GM12872 (cell line): Measurements from ENCODE around the gene PTPRT.

Experiments used
- TF ChIP-seq, protein P1 (sequence below): IDR thresholded peaks from 3 replicates; pipeline ENCODE4 v1.5.1; 2011; ENCODE audit warnings: low read depth, mild to moderate bottlenecking, low read length, moderate library complexity; ENCODE audit not compliant: insufficient read depth

PTPRT gene

DNA sequence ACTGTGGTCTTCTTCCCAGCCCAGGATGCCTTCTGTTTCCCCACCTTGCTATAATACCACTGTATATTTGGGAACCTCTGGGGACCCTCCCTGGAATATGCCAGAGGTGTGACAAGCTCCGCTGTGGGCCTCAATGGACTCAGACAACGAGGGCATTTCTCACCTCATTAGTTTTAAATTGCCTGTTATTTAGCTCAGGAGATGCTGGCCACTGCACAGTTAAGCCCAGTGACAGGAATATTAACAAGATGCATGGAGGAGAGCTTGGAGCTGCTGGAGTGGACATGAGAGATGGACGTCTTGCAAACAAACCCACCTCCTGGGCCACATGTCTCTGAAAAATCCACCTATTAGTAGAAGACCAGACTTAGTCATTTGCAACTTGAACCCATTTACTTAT is 1136.4 kb downstream of the PTPRT start:
- TF ChIP-seq, protein P1, sequence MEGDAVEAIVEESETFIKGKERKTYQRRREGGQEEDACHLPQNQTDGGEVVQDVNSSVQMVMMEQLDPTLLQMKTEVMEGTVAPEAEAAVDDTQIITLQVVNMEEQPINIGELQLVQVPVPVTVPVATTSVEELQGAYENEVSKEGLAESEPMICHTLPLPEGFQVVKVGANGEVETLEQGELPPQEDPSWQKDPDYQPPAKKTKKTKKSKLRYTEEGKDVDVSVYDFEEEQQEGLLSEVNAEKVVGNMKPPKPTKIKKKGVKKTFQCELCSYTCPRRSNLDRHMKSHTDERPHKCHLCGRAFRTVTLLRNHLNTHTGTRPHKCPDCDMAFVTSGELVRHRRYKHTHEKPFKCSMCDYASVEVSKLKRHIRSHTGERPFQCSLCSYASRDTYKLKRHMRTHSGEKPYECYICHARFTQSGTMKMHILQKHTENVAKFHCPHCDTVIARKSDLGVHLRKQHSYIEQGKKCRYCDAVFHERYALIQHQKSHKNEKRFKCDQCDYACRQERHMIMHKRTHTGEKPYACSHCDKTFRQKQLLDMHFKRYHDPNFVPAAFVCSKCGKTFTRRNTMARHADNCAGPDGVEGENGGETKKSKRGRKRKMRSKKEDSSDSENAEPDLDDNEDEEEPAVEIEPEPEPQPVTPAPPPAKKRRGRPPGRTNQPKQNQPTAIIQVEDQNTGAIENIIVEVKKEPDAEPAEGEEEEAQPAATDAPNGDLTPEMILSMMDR = no peak

DNA sequence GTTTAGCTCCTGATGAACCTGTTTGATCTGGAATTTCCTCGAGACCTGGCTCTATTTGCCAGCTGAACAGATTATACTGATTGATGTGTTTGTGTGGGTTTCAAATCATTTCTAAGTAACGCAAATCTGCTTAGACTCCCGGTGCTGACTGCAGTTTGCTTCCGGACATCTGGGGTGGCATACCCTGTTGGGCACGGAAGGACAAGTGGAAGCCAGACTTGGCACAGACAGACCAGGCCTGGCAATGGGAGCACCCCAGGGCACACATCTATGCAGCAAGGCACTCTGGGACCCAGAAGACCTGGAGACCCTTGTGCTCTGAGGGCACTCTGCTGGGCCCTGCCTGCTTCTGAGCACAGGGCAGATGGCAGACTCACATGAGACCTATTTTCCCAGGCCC is 1137.8 kb downstream of the PTPRT start:
- TF ChIP-seq, protein P1 = no peak

DNA sequence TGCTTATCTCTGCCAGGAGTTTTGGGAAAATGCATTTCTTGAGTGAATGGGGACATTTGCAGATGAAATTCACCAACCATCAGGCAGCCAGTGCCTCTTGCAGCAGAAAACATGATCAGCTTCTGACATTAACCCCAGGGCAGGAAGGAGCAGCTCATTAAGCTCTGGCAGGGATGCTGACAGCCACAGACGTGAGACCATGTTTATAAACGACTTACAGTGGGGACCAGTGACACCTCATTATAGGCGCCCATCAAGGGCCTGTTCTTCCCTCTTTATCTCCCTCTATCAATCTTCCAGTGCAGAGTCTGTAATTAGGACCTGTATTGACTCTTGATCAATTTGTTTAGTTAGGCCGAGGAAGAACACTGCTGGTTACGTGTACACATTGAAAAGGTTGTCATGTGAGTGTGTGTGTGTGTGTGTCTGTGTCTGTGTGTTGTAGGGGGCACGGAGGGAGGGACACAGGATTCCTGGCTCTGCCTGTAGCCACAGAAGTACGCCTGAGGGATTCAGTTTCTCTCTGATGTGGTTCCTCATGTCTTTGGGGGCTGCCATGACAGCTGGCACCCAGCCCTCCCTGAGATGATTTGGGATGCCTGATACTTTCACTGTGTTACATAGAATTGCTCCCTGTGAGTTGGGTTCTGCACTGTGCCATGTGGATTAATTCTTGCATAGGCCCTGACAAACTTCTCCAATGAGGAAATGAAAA is 1143.2 kb downstream of the PTPRT start:
- TF ChIP-seq, protein P1 = no peak

DNA sequence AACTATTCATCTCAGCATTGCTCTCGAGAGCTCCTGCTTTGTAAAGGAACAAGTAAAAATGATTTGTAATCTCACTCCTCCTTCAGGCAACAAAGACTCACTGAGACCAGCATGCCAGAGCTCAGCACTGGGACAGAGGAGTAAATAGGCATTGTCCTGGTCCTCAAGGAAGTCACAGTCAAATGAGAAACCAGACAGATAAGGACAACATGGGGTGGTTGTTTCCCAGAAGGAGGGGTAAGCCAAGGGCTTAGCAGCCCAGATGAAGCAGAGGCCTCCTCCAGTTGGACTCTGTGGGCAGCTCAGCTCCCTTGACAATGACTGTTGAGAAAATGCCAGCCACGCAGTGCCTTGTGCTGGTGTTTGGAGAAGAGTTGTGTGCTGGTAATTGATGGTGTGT is 1145.8 kb downstream of the PTPRT start:
- TF ChIP-seq, protein P1 = no peak

DNA sequence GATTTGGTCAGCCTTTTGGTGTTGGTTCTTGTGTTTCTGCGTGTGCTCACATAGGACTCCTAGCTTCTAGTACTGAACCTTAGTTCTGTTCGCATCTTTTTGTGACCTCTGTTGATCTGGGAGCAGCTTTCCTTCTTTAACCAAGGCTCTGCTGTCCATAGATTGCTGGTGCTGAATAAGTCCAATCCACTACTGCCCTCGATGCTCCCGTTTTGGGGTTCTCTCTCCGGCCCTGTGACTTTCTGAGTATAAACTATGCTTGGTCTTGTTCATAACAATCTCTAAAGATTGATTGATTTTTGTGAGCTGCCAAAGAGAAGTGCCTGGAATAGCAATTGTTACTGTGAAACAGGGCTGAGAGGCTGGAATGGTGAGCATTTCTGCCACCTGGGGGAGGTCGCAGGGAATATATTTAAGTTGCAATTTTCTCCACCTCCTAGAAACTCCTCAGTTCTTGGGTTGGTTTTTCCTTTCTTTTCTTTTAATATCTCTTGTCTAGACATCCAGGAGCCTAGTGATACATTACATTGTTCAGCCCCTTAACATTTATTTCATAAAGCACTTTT is 1148.6 kb downstream of the PTPRT start:
- TF ChIP-seq, protein P1 = no peak

GRCh38 chr20:42027746-42028268 is 1161.9 kb downstream of the PTPRT start:
- TF ChIP-seq, protein P1 = no peak

- TF ChIP-seq, protein P1 = no peak
Observed at GRCh38 chr20:42026599-42026998, 1163.1 kb downstream of the PTPRT start.
